Amniotic stem cell (primary cell): ENCODE data around the gene OR4S2.

ENCODE experiments used
- DNase-seq: peaks from one replicate; lab custom pipeline; 2025; lab: John Stamatoyannopoulos, UW

OR4S2 gene, protein sequence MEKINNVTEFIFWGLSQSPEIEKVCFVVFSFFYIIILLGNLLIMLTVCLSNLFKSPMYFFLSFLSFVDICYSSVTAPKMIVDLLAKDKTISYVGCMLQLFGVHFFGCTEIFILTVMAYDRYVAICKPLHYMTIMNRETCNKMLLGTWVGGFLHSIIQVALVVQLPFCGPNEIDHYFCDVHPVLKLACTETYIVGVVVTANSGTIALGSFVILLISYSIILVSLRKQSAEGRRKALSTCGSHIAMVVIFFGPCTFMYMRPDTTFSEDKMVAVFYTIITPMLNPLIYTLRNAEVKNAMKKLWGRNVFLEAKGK

DNA sequence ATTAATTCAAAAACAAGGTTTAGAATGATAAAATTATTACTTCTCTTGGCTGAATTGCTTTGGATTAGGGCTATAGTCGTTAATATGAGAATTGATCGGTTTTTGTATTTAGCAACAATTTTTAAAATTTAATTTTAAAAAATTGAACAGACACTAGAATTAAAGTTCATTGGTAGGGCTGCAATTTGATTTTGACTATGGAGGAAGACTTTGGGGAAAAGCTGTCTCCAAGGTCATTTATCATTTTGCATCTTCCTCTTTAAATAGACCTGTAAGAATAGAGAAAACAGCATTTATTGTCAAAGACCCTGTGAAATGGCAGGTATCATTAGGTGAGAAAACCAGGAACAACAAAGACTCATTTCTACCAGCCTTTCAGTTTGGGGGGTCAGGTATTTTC lies at the start of gene OR4S2:
TSS of gene OR4S2 (plus strand) at position 301 of the 400 bp plus-strand sequence. CDS start 2,577 bp downstream, outside the sequence.
- no peak for DNase-seq

DNA sequence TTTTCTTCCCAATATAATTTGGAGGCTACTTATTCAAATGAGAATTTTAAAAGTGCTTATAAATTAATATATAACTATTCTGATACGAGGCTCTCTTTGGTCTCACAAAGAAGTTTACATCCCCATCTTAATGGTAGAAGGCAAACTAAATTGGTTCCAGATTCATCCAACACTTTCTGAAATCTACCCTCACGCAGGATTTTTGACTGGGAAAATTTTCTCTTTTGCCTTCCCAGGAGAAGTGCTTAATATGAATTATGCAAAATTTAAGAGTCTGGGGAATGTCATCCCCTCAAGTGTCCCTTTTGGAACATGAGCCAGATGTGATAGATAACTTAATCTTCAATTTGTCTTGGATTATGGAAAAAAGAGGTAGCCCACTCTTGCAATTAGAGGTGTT lies 40.6 kb upstream of the OR4S2 start, which contains the start of gene OR4C11:
TSS of gene OR4C11 (minus strand) at position 101 of the 400 bp plus-strand sequence. CDS start 3,272 bp downstream, outside the sequence.
- no peak for DNase-seq

DNA sequence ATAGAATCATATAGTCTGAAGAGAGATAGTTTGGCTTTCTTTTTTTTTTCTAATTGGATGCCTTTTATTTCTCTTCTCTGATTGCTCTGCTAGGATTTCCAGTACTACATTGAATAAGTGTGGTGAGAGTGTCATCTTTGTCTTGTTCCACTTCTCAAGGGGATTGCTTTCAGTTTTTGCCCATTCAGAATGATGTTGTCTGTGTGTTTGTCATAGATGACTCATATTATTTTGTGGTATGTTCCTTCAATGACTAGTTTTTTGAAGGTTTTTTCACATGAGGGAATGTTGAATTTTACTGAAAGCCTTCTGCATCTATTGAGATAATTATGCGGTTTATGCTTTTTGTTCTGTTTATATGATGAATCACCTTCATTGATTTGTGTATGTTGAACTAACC lies 23.6 kb upstream of the OR4S2 start:
- DNase-seq: no peak

DNA sequence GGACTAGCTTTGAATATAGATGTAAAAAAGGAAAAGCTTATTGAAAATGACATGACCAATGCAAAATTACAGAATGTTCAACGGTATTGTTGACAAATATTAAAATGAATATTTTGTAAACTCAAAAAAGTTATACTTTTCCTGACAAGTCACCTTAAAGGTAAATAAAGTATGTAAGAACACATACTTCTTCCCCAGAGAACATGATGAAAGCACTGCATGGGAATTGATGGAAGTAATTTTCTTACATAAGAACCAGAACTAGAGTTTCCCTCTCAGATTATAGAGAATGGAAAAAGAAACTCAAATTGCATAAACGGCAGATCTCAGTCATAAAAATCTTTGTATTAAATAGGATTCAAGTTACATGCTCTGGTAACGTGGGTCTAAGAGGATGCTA lies 13.3 kb upstream of the OR4S2 start, which contains the start of gene OR4P4:
TSS of gene OR4P4 (plus strand) at position 301 of the 400 bp plus-strand sequence.
- DNase-seq: no peak

DNA sequence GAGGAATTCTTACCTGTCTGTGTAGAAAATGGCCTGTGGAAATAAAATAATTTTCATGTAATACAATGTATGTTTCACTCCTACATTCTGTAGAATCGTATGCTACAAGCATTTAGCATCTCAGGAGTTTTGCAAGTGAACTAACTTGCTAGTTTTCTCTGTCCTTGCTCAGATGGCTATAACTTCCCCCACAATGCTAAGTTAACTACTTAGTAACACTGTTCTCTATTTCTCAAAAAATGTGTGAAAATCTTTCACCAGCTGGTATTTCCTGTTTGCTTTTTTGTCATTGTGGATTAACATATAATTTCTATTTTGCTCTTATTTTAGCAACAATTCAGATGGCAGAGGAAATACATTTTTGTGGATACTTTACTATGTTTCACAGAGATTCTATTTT lies 4.4 kb downstream of the OR4S2 start:
- DNase-seq: no peak

DNA sequence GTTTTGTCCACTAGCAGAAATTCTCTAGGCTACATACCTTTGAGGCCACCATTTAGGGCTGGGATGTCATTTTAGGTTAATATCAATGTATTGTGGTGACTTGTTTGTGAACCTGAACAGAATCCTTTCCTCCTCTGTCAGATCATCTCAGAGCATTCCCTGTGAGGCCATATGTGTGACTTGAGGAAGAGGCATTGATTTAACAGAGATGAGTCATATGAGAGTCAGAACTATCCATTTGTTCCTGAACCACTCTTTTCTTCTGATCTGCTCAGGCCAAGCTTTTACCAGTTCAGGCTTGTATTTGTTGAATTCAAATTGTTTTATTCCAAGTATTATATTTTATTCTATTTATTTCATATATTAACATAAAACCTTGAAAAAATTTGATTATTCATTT lies 7.0 kb downstream of the OR4S2 start:
- no peak for DNase-seq

- no peak for DNase-seq
Observed at GRCh38 chr11:55658031-55658573, 10.0 kb downstream of the OR4S2 start.

GRCh38 chr11:55658608-55659007 lies 10.5 kb downstream of the OR4S2 start:
- no peak for DNase-seq

DNA sequence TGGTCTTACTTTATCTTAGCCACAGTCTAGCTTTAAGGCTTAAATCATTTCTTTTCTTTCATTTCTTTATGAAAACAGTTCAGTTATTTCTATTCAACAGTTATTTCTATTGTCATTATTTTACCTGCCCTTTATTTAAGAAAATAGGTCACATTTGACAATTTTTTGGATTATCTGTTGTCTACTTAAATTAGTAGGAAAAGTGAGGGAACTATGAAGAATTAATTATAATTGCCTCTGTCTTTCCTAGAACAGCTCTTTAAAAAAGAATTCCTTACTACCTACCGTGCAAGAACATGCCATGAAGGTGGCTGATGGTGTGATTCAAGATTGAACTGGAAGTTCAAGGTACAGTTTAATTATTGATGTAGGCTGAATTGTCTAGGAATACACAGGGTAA lies 13.8 kb downstream of the OR4S2 start, which contains the start of gene OR4C6:
TSS of gene OR4C6 (plus strand) at position 301 of the 400 bp plus-strand sequence. CDS start 2,966 bp downstream, outside the sequence.
- no peak for DNase-seq

GRCh38 chr11:55669376-55669775 lies 21.2 kb downstream of the OR4S2 start:
- no peak for DNase-seq

DNA sequence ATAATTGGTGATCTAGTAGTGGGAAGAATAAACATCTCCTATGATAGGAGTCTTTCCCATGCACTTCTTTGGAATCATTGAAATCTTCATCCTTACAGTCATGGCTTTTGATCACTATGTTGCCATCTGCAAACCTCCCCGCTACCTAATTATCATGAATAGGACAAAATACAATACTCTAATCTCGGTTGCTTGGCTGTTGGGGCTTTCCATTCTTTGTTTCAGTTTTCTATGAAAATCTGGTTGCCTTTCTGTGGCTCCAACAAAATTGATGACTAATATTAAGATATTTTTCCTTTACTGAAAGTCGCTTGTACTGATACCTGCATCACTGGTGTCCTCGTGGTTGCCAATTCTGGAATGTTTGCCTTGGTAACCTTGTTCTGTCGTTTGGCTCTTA lies 25.7 kb downstream of the OR4S2 start:
- no peak for DNase-seq

GRCh38 chr11:55697817-55698216 lies 49.7 kb downstream of the OR4S2 start:
- no peak for DNase-seq

- no peak for DNase-seq
Observed at GRCh38 chr11:55701429-55701828, 53.3 kb downstream of the OR4S2 start.
